AG04449 (cell line): ENCODE data around the gene C14orf93.

Experiments
- CTCF ChIA-PET: fragments of 350-600 bp; formaldehyde crosslinking; extraction: SDS; loops from one replicate; lab custom pipeline; 2021; ENCODE audit warnings: antibody characterized with exemption; lab: Yijun Ruan, JAX
- POLR2A ChIA-PET: fragments of 400-600, 350-600 bp; formaldehyde crosslinking; extraction: SDS; loops from one replicate; lab custom pipeline; 2020; ENCODE audit warnings: antibody characterized with exemption, inconsistent platforms; lab: Yijun Ruan, JAX
- DNase-seq: peaks from one replicate; pipeline ENCODE4 v3.0.0-alpha.2; 2010; ENCODE audit warnings: low read depth, low spot score
- H3K4me3 ChIP-seq: 2 replicates; pipeline ENCODE4 v1.5.1; 2011; ENCODE audit warnings: low read depth, mild to moderate bottlenecking, control low read depth, low read length
- CTCF ChIP-seq: IDR thresholded peaks from one replicate; pipeline ENCODE4 v1.5.1; 2011; ENCODE audit warnings: mild to moderate bottlenecking, moderate library complexity, low read length, control low read depth, inconsistent platforms; ENCODE audit not compliant: insufficient read depth; ENCODE audit errors: missing control alignments

Gene C14orf93

GRCh38 chr14:22979748-22980392, 30.1 kb downstream of the C14orf93 start:
- H3K4me3 ChIP-seq = peak overlapping the region; percentile 91
- no peak for DNase-seq
- CTCF ChIA-PET = interaction anchor here (7.2 to 32.7 kb wide), 4 partner anchors 24 to 424 kb away, joined by 43 to 1423 read pairs (median 89); partner anchors contain the start of genes CDH24, HAUS4, PRMT5 and PSMB11
- no peak for TF ChIP-seq CTCF
- POLR2A ChIA-PET = interaction anchor here (3.2 kb wide), 1 partner anchor 24 kb away, joined by 18 read pairs; the partner anchor contains the start of gene HAUS4

- DNase-seq = no peak
- POLR2A ChIA-PET = interaction anchor here (3.2 kb wide), 1 partner anchor 23 kb away, joined by 18 read pairs; the partner anchor contains the start of gene HAUS4
- TF ChIP-seq CTCF = no peak
- CTCF ChIA-PET = interaction anchor here (2.0 to 32.7 kb wide), 4 partner anchors 7 to 74 kb away, joined by 7 to 1423 read pairs (median 126); partner anchors contain the start of genes AJUBA, CDH24, HAUS4 and PSMB11
- H3K4me3 ChIP-seq = peak overlapping the region; percentile 91
Measured at GRCh38 chr14:22978981-22979671, 30.8 kb downstream of the C14orf93 start.

GRCh38 chr14:22978487-22978837, 31.5 kb downstream of the C14orf93 start:
- CTCF ChIA-PET = interaction anchor here (0.5 to 32.7 kb wide), 8 partner anchors 7 to 112 kb away, joined by 3 to 1423 read pairs (median 9); partner anchors contain the start of genes AJUBA, CDH24, HAUS4 and PSMB11
- POLR2A ChIA-PET = interaction anchor here (0.7 to 3.2 kb wide), 5 partner anchors 8 to 128 kb away, joined by 3 to 18 read pairs (median 5); partner anchors contain the start of genes CDH24 and HAUS4
- no peak for TF ChIP-seq CTCF
- peak overlapping the region; percentile 91 for H3K4me3 ChIP-seq
- DNase-seq = no peak

GRCh38 chr14:22977684-22978486, 32.1 kb downstream of the C14orf93 start:
- CTCF ChIA-PET = interaction anchor here (0.5 to 32.7 kb wide), 11 partner anchors 8 to 421 kb away, joined by 3 to 1423 read pairs (median 7); partner anchors contain the start of genes AJUBA, CDH24, HAUS4 and PSMB11
- POLR2A ChIA-PET = interaction anchor here (0.6 to 3.2 kb wide), 10 partner anchors 8 to 127 kb away, joined by 3 to 18 read pairs (median 3); partner anchors contain the start of genes CDH24, HAUS4 and PRMT5
- peak; percentile 57 for DNase-seq

GRCh38 chr14:22977434-22977683, 32.6 kb downstream of the C14orf93 start:
- no peak overlapping the region; the same call in 1 of the 2 replicates for H3K4me3 ChIP-seq
- ChIA-PET CTCF (interaction anchor here (0.8 to 32.7 kb wide), 11 partner anchors 8 to 420 kb away, joined by 3 to 1423 read pairs (median 7); partner anchors contain the start of genes AJUBA, CDH24, HAUS4 and PSMB11), POLR2A (interaction anchor here (0.6 to 3.2 kb wide), 8 partner anchors 8 to 100 kb away, joined by 3 to 18 read pairs (median 4); partner anchors contain the start of genes HAUS4 and PRMT5)
- no peak for DNase-seq
- no peak for TF ChIP-seq CTCF

More at GRCh38 chr14:22977684-22978486, 32.1 kb downstream of the C14orf93 start:
- no peak for TF ChIP-seq CTCF
- peak overlapping the region; percentile 91 for H3K4me3 ChIP-seq
